Measurements from ENCODE around the gene POLR3G.

DNA sequence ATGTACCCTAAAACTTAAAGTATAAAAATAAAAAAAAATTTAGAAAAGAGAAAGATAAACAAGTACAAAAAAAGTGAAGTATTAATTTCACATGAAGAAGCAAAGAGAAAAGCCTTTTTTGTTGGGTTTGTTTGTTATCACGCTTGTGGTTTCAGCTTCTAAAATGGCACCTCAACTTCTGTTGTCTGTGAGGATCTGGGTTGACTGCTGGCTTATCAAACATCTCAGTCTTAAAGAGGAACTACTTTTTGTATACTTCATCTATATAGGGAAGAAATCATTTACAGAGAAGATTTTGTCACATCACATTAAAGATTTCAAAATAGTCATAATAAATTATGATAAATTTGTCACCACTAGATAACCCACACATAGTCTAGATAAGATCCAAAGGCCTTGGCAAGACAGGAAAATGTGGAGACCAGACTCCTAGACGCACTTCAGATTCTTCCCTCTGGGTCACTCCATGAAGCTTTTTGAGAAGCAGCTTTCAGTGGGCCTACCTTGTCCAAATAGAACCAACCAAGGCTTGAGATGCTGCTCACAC, 75.1 kb downstream of the POLR3G start:
- TF ChIP-seq ZFX (IDR thresholded peaks at IDR 0.05) (no peak), CTCF (conservative IDR thresholded peaks at IDR 0.05) (no peak)
